Nephron (organoid): Measurements from ENCODE around the gene ITIH2.

ENCODE experiments used
- H3K27ac Mint-ChIP-seq, 3 experiments: 2 replicates each; pipeline ENCODE4 v1.8.0; 2020; ENCODE audit warnings: mixed read lengths in 3 of 3, mild to moderate bottlenecking in 2 of 3, moderate library complexity in 1 of 3
- H3K27me3 Mint-ChIP-seq: 2 replicates; pipeline ENCODE4 v1.8.0; 2021; ENCODE audit warnings: low read depth, mild to moderate bottlenecking, moderate library complexity, mixed read lengths
- H3K36me3 Mint-ChIP-seq: 2 replicates; pipeline ENCODE4 v1.8.0; 2020; ENCODE audit warnings: low read depth, mixed read lengths
- H3K4me1 Mint-ChIP-seq: 2 replicates; pipeline ENCODE4 v1.8.0; 2020; ENCODE audit warnings: mixed read lengths
- H3K4me3 Mint-ChIP-seq, 3 experiments: 2 replicates each; pipeline ENCODE4 v1.8.0; 2020; ENCODE audit warnings: mild to moderate bottlenecking in 3 of 3, mixed read lengths in 3 of 3, moderate library complexity in 2 of 3
- H3K9me3 Mint-ChIP-seq: 2 replicates; pipeline ENCODE4 v1.8.0; 2020; ENCODE audit warnings: mixed read lengths
- CTCF ChIP-seq, 3 experiments: fragments of 200-600 bp; sonication (generic); IDR thresholded peaks; one replicate each; pipeline ENCODE4 v1.5.0; 2021; ENCODE audit warnings: antibody characterized with exemption in 3 of 3; ENCODE audit not compliant: unreplicated experiment in 3 of 3

The ITIH2 gene

GRCh38 chr10:7750222-7750621 lies 47.1 kb downstream of the ITIH2 start:
- Mint-ChIP-seq H3K9me3 (no peaks in the 10 kb centered on the region), H3K27ac (no peak overlapping the region), H3K4me1 (no peaks in the 10 kb centered on the region), H3K27me3 (no peaks in the 10 kb centered on the region), H3K36me3 (peaks cover 38% of the 10 kb centered on the region), H3K4me3 (no peak overlapping the region)
- TF ChIP-seq CTCF (IDR thresholded peaks at IDR 0.05; ENCODE audit: unreplicated experiment in 3 of 3), result no peak

GRCh38 chr10:7752251-7752650 lies 49.1 kb downstream of the ITIH2 start:
- Mint-ChIP-seq H3K36me3 (peaks cover 58% of the 10 kb centered on the region), H3K4me1 (no peaks in the 10 kb centered on the region), H3K27ac (no peak overlapping the region), H3K9me3 (no peaks in the 10 kb centered on the region), H3K4me3 (no peak overlapping the region), H3K27me3 (no peaks in the 10 kb centered on the region)
- no peak for TF ChIP-seq CTCF (IDR thresholded peaks at IDR 0.05; ENCODE audit: unreplicated experiment in 3 of 3)

GRCh38 chr10:7755103-7755502 lies 52.0 kb downstream of the ITIH2 start:
- peaks cover 2% of the 10 kb centered on the region for H3K9me3 Mint-ChIP-seq
- H3K36me3 Mint-ChIP-seq, result peaks cover 80% of the 10 kb centered on the region
- no peak for TF ChIP-seq CTCF (IDR thresholded peaks at IDR 0.05; ENCODE audit: unreplicated experiment in 3 of 3)
- H3K4me3 Mint-ChIP-seq, result no peak overlapping the region
- H3K27me3 Mint-ChIP-seq, result no peaks in the 10 kb centered on the region
- no peak overlapping the region for H3K27ac Mint-ChIP-seq
- no peaks in the 10 kb centered on the region for H3K4me1 Mint-ChIP-seq

GRCh38 chr10:7756360-7756992 lies 53.4 kb downstream of the ITIH2 start:
- no peak for TF ChIP-seq CTCF (IDR thresholded peaks at IDR 0.05; ENCODE audit: unreplicated experiment in 3 of 3)
- no peak overlapping the region for H3K4me3 Mint-ChIP-seq
- H3K9me3 Mint-ChIP-seq, result peaks cover 2% of the 10 kb centered on the region
- H3K27me3 Mint-ChIP-seq, result no peaks in the 10 kb centered on the region
- H3K4me1 Mint-ChIP-seq, result no peaks in the 10 kb centered on the region
- no peak overlapping the region for H3K27ac Mint-ChIP-seq
- H3K36me3 Mint-ChIP-seq, result peaks cover 91% of the 10 kb centered on the region

GRCh38 chr10:7763929-7764328 lies 60.8 kb downstream of the ITIH2 start:
- Mint-ChIP-seq H3K9me3 (no peaks in the 10 kb centered on the region), H3K27me3 (no peaks in the 10 kb centered on the region), H3K4me1 (no peaks in the 10 kb centered on the region), H3K27ac (no peak overlapping the region), H3K36me3 (peaks cover 70% of the 10 kb centered on the region), H3K4me3 (no peak overlapping the region)
- no peak for TF ChIP-seq CTCF (IDR thresholded peaks at IDR 0.05; ENCODE audit: unreplicated experiment in 3 of 3)

- no peak overlapping the region for H3K27ac Mint-ChIP-seq
- peaks cover 70% of the 10 kb centered on the region for H3K36me3 Mint-ChIP-seq
- H3K4me3 Mint-ChIP-seq, result no peak overlapping the region
- no peaks in the 10 kb centered on the region for H3K9me3 Mint-ChIP-seq
- H3K4me1 Mint-ChIP-seq, result no peaks in the 10 kb centered on the region
- H3K27me3 Mint-ChIP-seq, result no peaks in the 10 kb centered on the region
- no peak for TF ChIP-seq CTCF (IDR thresholded peaks at IDR 0.05; ENCODE audit: unreplicated experiment in 3 of 3)
Measured at GRCh38 chr10:7766241-7766640, 63.1 kb downstream of the ITIH2 start.
